Esophagus muscularis mucosa (tissue), 4 donors: ENCODE data around the gene DLG5. TPM values are rescaled to one million over a fixed set of nuclear protein-coding genes. Genes with fewer than 3 reads are reported as not detected.

Source experiments
- DNase-seq: peaks from one replicate; pipeline ENCODE4 v3.0.0-alpha.2; 2017; ENCODE audit errors: extremely low spot score
- H3K27ac ChIP-seq, 4 donors: fragments of 200-600 bp; sonication (generic); replicated peaks in 1 of 4; 1 replicate in 3 of 4; 2 replicates in 1 of 4; pipeline ENCODE4 v1.5.1; 2016 to 2019; ENCODE audit warnings: mild to moderate bottlenecking in 1 of 4
- H3K27me3 ChIP-seq, 4 donors: fragments of 200-600 bp; sonication (generic); one replicate each; pipeline versions ENCODE4 v1.5.1 to v1.6.0; 2016 to 2019
- H3K36me3 ChIP-seq, 4 donors: fragments of 200-600 bp; sonication (generic); one replicate each; pipeline ENCODE4 v1.5.1; 2016 to 2019
- H3K4me1 ChIP-seq, 4 donors: fragments of 200-600 bp; sonication (generic); one replicate each; pipeline ENCODE4 v1.5.1; 2016 to 2019
- H3K4me3 ChIP-seq, 4 donors: fragments of 200-600 bp; sonication (generic); 1 replicate in 2 of 4; 2 replicates in 2 of 4; pipeline ENCODE4 v1.5.1; 2016 to 2019; ENCODE audit warnings: mild to moderate bottlenecking in 4 of 4, moderate library complexity in 1 of 4
- H3K9me3 ChIP-seq, 4 donors: fragments of 200-600 bp; sonication (generic); 1 replicate in 3 of 4; 2 replicates in 1 of 4; pipeline ENCODE4 v1.5.1; 2016 to 2019
- EP300 ChIP-seq: sonication (generic); formaldehyde crosslinking; IDR thresholded peaks from one replicate; pipeline ENCODE4 v1.6.1; 2017; ENCODE audit warnings: antibody characterized with exemption
- POLR2A ChIP-seq: fragments of 450-650 bp; IDR thresholded peaks from one replicate; pipeline ENCODE4 v1.6.1; 2017; ENCODE audit warnings: antibody characterized with exemption, moderate library complexity, mild to moderate bottlenecking, low read depth
- POLR2AphosphoS5 ChIP-seq, 2 donors: sonication (generic); formaldehyde crosslinking; IDR thresholded peaks; one replicate each; pipeline ENCODE4 v1.6.1; 2017; ENCODE audit warnings: antibody characterized with exemption in 2 of 2
- WGBS: methylation state at CpG from one replicate; pipeline ENCODE4 v1.1.5; 2018; 5-methylcytosine and 5-hydroxymethylcytosine counted together
- intact Hi-C: fragments of 100-400 bp; cut with DNase I; formaldehyde crosslinking; loops from one replicate; pipeline ENCODE4 v1.15.1; 2023
- total RNA-seq, 4 donors: library from RNA; depleted of rRNA; stranded (reverse); fragments of >200 nt; gene quantifications; one replicate each; pipeline versions ENCODE4 v1.1.0 to v1.2.1, GENCODE V29; 2016
- TF ChIP-seq, protein P1 (sequence below), 3 experiments: fragments of 200-600 bp in 2 of 3; fragments of 450-650 bp in 1 of 3; sonication (generic) in 2 of 3; IDR thresholded peaks; one replicate each; pipeline ENCODE4 v1.5.1; 2017 to 2019; ENCODE audit warnings: antibody characterized with exemption in 3 of 3, mild to moderate bottlenecking in 2 of 3, moderate library complexity in 1 of 3

Gene DLG5
- total RNA-seq, 4 donors from 2014 or later = 55.7 to 120 (median 76.6) TPM

DNA sequence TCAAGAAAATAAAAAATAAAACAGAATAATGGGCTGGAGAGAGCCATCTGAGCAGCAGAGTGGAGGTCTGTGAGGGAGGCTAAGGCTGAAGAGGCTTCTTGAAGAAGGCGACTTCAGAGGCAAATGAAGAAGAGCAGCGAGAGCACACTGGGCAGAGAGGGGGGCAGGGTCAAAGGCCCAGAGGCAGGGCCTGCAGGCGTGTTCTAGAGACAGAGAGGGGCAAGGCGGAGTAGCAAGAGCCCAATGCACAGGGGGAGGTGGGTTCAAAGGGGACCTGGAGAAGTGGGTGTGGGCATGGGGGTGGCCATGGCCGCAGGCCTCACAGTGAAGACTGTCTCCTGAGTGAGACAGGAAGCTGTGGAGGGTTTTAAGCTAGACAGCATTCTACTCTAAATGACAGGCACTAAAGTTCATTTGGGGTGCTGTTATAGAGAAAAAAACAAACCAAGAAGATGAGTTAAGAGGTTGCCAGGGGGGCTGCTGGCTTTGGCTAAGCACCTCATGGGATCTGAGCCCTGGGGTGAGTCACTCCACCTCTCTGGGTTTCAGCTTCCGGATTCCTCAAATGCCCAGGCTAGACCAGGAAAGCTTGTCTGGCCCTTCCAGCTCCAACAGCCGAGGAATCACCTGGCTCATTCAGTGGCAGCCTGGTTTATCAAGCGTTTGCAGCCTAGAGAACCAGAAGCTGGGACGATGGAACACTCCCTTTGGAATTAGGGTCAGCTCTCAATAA lies 81.7 kb downstream of the DLG5 start:
- peaks cover 11 to 56% (median 54%) of the 10 kb centered on the region in 4 donors for H3K4me1 ChIP-seq
- no peak overlapping the region for H3K4me3 ChIP-seq
- no peak for DNase-seq
- TF ChIP-seq POLR2AphosphoS5 (IDR thresholded peaks at IDR 0.05) = no peak
- TF ChIP-seq, protein P1, sequence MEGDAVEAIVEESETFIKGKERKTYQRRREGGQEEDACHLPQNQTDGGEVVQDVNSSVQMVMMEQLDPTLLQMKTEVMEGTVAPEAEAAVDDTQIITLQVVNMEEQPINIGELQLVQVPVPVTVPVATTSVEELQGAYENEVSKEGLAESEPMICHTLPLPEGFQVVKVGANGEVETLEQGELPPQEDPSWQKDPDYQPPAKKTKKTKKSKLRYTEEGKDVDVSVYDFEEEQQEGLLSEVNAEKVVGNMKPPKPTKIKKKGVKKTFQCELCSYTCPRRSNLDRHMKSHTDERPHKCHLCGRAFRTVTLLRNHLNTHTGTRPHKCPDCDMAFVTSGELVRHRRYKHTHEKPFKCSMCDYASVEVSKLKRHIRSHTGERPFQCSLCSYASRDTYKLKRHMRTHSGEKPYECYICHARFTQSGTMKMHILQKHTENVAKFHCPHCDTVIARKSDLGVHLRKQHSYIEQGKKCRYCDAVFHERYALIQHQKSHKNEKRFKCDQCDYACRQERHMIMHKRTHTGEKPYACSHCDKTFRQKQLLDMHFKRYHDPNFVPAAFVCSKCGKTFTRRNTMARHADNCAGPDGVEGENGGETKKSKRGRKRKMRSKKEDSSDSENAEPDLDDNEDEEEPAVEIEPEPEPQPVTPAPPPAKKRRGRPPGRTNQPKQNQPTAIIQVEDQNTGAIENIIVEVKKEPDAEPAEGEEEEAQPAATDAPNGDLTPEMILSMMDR (IDR thresholded peaks at IDR 0.05) = no peak
- no peak for TF ChIP-seq EP300
- H3K27me3 ChIP-seq = no peaks in the 10 kb centered on the region
- 68% methylated on average over 9 of the region's 9 CpGs for WGBS
- H3K27ac ChIP-seq = peak overlapping the region; percentile 64 to 85 (median 80)
- peaks cover 32 to 49% (median 42%) of the 10 kb centered on the region in 4 donors for H3K36me3 ChIP-seq
- no peaks in the 10 kb centered on the region for H3K9me3 ChIP-seq
- intact Hi-C loops = loop anchor here (5.0 kb wide), 1 partner anchor 52 kb away; no protein-coding TSS in a partner anchor

DNA sequence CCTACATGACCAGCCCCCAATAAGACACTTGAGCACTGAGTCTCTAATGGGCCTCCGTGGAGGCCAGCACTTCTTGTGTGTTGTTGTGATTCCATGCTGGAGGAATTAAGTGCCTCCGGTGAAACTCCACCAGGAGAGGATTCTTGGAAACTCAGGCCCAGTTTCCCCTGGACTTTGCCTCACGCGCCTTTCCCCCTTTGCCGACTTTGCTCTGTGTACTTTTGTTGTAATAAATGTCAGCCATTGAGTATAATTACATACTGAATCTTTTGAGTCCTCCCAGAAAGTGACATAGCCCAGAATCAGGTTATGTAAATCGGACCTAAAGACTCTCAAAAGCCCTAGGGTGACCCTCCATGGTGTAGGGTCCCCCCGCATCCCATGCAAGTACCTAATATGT lies 82.4 kb downstream of the DLG5 start:
- peak overlapping the region; percentile 64 to 85 (median 80) for H3K27ac ChIP-seq
- no peaks in the 10 kb centered on the region for H3K27me3 ChIP-seq
- intact Hi-C loops = no loop called here
- 81% methylated on average over 4 of the region's 7 CpGs for WGBS
- no peaks in the 10 kb centered on the region for H3K9me3 ChIP-seq
- DNase-seq = no peak
- peaks cover 34 to 56% (median 44%) of the 10 kb centered on the region in 4 donors for H3K36me3 ChIP-seq
- H3K4me3 ChIP-seq = no peak overlapping the region
- peaks cover 11 to 50% (median 49%) of the 10 kb centered on the region in 4 donors for H3K4me1 ChIP-seq
- TF ChIP-seq POLR2AphosphoS5 (IDR thresholded peaks at IDR 0.05) = no peak

DNA sequence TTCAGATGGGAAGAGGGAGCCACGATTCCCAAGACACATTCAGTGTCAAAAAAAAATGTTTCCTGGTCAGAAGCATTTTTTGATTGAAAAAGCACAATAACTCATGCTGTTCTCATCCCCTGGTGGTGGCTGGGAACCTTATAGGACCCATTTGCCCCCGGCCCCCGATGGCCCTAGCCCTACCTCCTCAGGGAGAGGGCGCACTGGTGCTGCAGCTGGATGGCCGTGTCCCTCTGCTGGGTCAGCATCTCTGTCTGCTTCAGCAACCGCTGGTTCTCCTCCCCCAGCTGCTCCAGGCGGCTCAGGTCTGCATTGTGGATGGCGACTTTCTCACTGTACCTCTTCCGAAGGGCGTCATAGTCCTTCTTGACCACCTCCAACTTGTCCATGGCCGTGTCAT lies 83.3 kb downstream of the DLG5 start:
- no peak for TF ChIP-seq EP300
- no peak for TF ChIP-seq POLR2A
- Histone ChIP-seq H3K4me3 (no peak overlapping the region), H3K4me1 (peaks cover 17 to 50% (median 47%) of the 10 kb centered on the region in 4 donors), H3K9me3 (no peaks in the 10 kb centered on the region), H3K27ac (peak overlapping the region in 3 of 4 donors; percentile 79 to 85 (median 82)), H3K27me3 (no peaks in the 10 kb centered on the region), H3K36me3 (peaks cover 34 to 65% (median 49%) of the 10 kb centered on the region in 4 donors)
- no peak for DNase-seq
- intact Hi-C loops = no loop called here
- WGBS = 97% methylated on average over 10 of the region's 11 CpGs

DNA sequence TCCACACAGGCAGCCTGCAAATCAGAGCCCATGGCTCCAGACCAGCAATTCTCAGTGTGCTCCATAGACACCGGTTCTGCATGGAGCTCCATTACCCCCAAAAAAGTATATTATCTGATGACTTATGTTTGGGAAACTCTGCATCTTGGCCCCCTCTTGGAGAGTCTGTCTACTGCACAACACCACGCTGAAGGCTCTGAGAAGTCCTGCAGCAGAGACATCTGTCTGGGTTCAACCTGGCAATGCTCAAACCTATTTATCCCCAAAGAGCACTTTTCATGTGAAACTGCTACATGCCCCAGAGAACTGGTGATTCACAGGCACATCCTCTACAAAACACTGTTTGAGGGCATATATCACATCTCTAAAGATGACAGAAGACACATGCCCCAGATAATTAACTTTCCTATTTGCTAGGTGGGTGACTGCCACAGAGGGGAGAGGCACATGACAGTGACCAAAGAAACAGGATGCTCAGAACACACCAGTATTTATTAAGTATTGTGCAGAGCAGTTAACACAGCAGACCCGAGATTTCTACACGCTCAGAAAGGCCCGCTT lies 83.8 kb downstream of the DLG5 start:
- no peak overlapping the region for H3K4me3 ChIP-seq
- no peaks in the 10 kb centered on the region for H3K27me3 ChIP-seq
- TF ChIP-seq POLR2AphosphoS5 (IDR thresholded peaks at IDR 0.05) = no peak
- no peak for TF ChIP-seq EP300
- TF ChIP-seq, protein P1 (IDR thresholded peaks at IDR 0.05) = no peak
- no peak for TF ChIP-seq POLR2A
- H3K4me1 ChIP-seq = peaks cover 17 to 50% (median 48%) of the 10 kb centered on the region in 4 donors
- intact Hi-C loops = no loop called here
- 96% methylated on average over 4 of the region's 5 CpGs for WGBS
- DNase-seq = no peak
- no peak overlapping the region for H3K27ac ChIP-seq
- H3K36me3 ChIP-seq = peaks cover 38 to 66% (median 51%) of the 10 kb centered on the region in 4 donors
- no peaks in the 10 kb centered on the region for H3K9me3 ChIP-seq

DNA sequence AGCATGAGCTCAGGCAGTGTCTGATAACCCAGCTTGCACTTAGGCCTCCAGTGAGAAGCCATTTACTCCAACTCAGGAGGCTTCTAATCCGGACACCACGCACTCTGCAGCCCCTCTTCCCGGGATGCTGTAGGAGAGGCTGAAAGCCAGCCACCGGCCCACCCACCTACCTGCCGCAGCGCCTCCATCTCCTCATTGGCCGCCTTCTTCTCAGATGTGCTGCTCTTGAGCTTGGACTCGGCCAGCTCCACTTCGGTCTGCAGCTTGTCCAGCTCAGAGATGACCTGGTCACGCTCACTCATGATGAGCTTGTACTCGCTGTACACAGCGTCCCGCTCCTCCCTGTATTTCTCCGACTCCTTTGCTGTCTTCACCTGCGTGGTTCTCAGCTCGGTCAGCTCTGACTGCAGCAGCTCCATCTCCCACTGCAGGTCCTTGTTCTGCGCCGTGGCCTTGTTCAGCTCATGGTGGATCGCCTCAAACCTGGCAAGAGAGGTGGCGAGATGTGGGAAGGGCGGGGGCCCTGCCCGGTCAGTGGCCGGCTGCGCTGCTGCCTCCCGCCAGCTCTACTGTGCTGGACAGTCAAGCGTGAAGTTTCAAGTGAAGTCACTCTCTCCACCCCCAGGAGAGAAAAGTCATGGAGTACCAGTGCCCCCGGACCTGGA lies 84.7 kb downstream of the DLG5 start:
- Histone ChIP-seq H3K27me3 (no peaks in the 10 kb centered on the region), H3K4me3 (no peak overlapping the region), H3K4me1 (peaks cover 16 to 48% (median 44%) of the 10 kb centered on the region in 4 donors), H3K27ac (no peak overlapping the region), H3K36me3 (peaks cover 38 to 69% (median 51%) of the 10 kb centered on the region in 4 donors), H3K9me3 (no peaks in the 10 kb centered on the region)
- whole genome bisulfite sequencing = 95% methylated on average over 25 of the region's 27 CpGs
- no peak for DNase-seq
- TF ChIP-seq, protein P1 (IDR thresholded peaks at IDR 0.05) = no peak
- intact Hi-C loops = no loop called here
